Large intestine (tissue), 3 donors: ENCODE data around the gene C3orf20. TPM values are rescaled to one million over a fixed set of nuclear protein-coding genes. Genes with fewer than 3 reads are reported as not detected.

Experiments used
- DNase-seq, 2 donors: peaks; one replicate each; pipeline versions ENCODE4 v3.0.0 to v3.0.0-alpha.2; 2013
- H3K27ac ChIP-seq: one replicate; pipeline ENCODE4 v1.5.1; 2013; ENCODE audit warnings: low read length
- H3K27me3 ChIP-seq: 2 replicates; pipeline ENCODE4 v1.6.1; 2013; ENCODE audit warnings: low read length; ENCODE audit not compliant: control insufficient read depth, insufficient read depth
- H3K36me3 ChIP-seq: 2 replicates; pipeline ENCODE4 v1.6.1; 2013; ENCODE audit warnings: low read length; ENCODE audit not compliant: control insufficient read depth, insufficient read depth
- H3K4me1 ChIP-seq: one replicate; pipeline ENCODE4 v1.6.1; 2013; ENCODE audit warnings: low read length; ENCODE audit not compliant: control insufficient read depth, insufficient read depth
- H3K4me3 ChIP-seq: one replicate; pipeline ENCODE4 v1.5.1; 2013; ENCODE audit warnings: low read length
- H3K9me3 ChIP-seq: one replicate; pipeline ENCODE4 v1.6.1; 2013; ENCODE audit warnings: mild to moderate bottlenecking, low read depth, low read length, moderate library complexity; ENCODE audit not compliant: control insufficient read depth
- WGBS: methylation state at CpG from one replicate; pipeline ENCODE4 v1.1.5; 2013; ENCODE audit warnings: low lambda C conversion rate; ENCODE audit not compliant: insufficient coverage; 5-methylcytosine and 5-hydroxymethylcytosine counted together
- polyA plus RNA-seq: library from polyadenylated mRNA; unstranded; fragments of 120-200 nt; gene quantifications from one replicate; pipeline ENCODE4 v1.2.1, GENCODE V29; 2013

The C3orf20 gene
- polyA plus RNA-seq, 1 donor, result not detected

GRCh38 chr3:14796403-14797077, 121.6 kb downstream of the C3orf20 start:
- no peak for DNase-seq
- Histone ChIP-seq H3K27me3 (no peaks in the 10 kb centered on the region), H3K4me1 (peaks cover 1% of the 10 kb centered on the region), H3K9me3 (no peaks in the 10 kb centered on the region), H3K27ac (no peak overlapping the region), H3K36me3 (no peaks in the 10 kb centered on the region), H3K4me3 (no peak overlapping the region)
- no CpG with 5 or more reads among the region's 14 CpGs for WGBS

DNA sequence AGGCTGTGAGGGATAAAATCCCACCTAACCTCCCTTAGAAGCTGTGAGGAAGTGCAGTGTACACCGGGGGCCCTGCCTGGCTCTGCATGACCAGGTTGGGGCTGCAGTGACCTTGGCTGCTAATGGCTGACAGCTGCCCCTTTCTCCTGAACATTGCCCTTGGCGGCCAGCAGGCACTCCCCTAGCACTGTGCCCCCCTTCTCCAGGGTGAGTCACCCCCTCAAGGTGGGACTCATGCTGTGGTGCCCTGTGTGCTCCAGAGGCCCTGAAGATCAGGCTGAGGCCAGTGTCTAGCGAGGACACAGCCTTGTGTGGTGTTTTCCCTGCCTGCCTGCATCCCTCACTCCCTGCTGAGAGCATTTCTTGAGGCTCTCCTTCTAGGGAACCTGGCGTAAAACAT, 122.8 kb downstream of the C3orf20 start:
- no peak overlapping the region for H3K4me3 ChIP-seq
- no peaks in the 10 kb centered on the region for H3K27me3 ChIP-seq
- H3K4me1 ChIP-seq, result peaks cover 13% of the 10 kb centered on the region
- WGBS, result no CpG with 5 or more reads among the region's 4 CpGs
- no peak for DNase-seq
- no peaks in the 10 kb centered on the region for H3K36me3 ChIP-seq
- H3K9me3 ChIP-seq, result no peaks in the 10 kb centered on the region
- H3K27ac ChIP-seq, result no peak overlapping the region

DNA sequence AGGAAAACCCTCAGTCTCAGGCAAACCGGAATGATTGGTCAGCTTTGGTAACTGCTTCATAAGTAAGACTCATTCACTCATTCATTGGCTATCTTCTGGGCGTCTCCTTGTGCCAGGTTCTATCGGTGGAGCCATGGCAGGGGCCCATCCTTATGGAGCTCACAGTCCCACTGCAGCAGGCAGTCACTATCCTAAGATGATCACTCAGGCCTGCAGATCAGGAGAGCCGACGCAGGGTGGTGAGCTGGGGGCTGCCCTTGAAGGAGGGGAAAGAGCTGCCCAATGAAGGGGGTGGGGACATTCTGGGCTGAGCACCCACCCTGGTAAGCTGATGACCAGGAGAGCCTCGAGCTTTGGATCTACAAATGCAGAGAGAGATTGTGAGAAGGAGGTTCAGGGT, 123.3 kb downstream of the C3orf20 start:
- Histone ChIP-seq H3K36me3 (no peaks in the 10 kb centered on the region), H3K9me3 (no peaks in the 10 kb centered on the region), H3K4me3 (no peak overlapping the region), H3K27ac (no peak overlapping the region), H3K4me1 (peaks cover 18% of the 10 kb centered on the region), H3K27me3 (no peaks in the 10 kb centered on the region)
- no peak for DNase-seq
- WGBS, result no CpG with 5 or more reads among the region's 6 CpGs

- no peak for DNase-seq
- Histone ChIP-seq H3K27me3 (no peaks in the 10 kb centered on the region), H3K27ac (no peak overlapping the region), H3K9me3 (no peaks in the 10 kb centered on the region), H3K36me3 (no peaks in the 10 kb centered on the region), H3K4me3 (no peak overlapping the region), H3K4me1 (peaks cover 26% of the 10 kb centered on the region)
- no CpG with 5 or more reads among the region's 4 CpGs for WGBS
These were observed 124.2 kb downstream of the C3orf20 start for GRCh38 chr3:14799146-14799545.

GRCh38 chr3:14801031-14801430, 126.1 kb downstream of the C3orf20 start:
- Histone ChIP-seq H3K9me3 (no peaks in the 10 kb centered on the region), H3K27me3 (no peaks in the 10 kb centered on the region), H3K27ac (no peak overlapping the region), H3K36me3 (no peaks in the 10 kb centered on the region), H3K4me1 (peaks cover 38% of the 10 kb centered on the region), H3K4me3 (no peak overlapping the region)
- WGBS, result no CpG with 5 or more reads among the region's 9 CpGs
- no peak for DNase-seq

DNA sequence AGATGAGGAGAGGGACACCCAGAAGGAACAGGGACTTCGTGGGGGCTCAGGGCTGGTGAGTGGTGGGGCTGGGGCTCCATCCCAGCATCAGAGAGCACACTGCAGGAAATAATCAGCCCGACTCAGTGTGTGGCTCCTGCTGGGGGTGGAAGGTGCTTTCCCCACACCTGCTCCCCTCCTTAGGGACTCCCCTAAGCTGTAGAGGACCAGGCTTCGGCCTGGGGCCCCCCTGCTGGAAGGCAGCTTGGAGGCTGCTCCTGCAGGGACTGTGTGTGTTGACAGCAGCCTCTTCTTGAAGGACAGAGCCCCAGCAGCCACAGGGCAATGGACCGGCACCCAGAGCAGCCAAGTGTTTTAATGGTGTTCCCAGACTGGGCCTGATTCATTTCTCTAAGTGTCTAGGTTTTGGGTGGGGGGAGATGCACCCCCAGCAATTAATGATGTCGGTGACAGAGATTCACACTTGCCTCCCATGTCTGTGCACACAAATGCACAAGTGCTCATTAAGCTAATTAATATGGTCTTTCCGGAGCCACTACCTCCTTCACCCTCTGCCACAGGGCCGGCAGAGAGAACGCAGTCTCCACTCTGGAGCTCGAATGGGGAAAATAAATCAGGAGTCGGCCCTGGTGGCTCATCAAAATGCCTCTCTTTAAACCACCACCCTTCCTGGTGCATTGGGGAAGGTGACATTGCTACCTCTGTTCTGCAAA, 126.9 kb downstream of the C3orf20 start:
- peaks cover 38% of the 10 kb centered on the region for H3K4me1 ChIP-seq
- no peaks in the 10 kb centered on the region for H3K36me3 ChIP-seq
- H3K27me3 ChIP-seq, result no peaks in the 10 kb centered on the region
- H3K27ac ChIP-seq, result no peak overlapping the region
- H3K4me3 ChIP-seq, result no peak overlapping the region
- WGBS, result no CpG with 5 or more reads among the region's 10 CpGs
- no peak for DNase-seq
- H3K9me3 ChIP-seq, result no peaks in the 10 kb centered on the region

DNA sequence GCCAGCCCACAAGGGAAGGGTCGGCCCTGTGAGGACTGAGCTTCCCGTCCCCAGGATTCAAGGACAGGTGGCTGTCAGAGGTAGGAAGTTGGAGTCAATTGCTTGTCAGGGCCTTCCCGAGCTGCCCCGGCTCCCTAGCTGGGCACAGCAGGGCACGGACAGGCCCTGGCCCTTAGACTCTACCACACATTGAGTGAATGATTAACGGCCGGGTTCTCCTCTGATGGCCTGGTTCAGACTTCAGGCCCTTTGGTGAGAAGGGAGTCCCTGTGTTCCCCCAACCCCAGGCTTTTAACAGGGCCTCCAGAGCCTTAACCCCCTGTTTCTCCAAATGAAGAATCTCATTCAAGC, 127.4 kb downstream of the C3orf20 start:
- H3K4me1 ChIP-seq, result peaks cover 38% of the 10 kb centered on the region
- peak; percentile 40 to 61 for DNase-seq

GRCh38 chr3:14803101-14803980, 128.4 kb downstream of the C3orf20 start:
- peaks cover 38% of the 10 kb centered on the region for H3K4me1 ChIP-seq
- no peaks in the 10 kb centered on the region for H3K36me3 ChIP-seq
- H3K4me3 ChIP-seq, result no peak overlapping the region
- H3K27me3 ChIP-seq, result peaks cover 9% of the 10 kb centered on the region
- peak; percentile 85 to 89 for DNase-seq
- 0% methylated on average over 1 of the region's 13 CpGs for WGBS
- H3K27ac ChIP-seq, result peak overlapping the region; percentile 46
- H3K9me3 ChIP-seq, result no peaks in the 10 kb centered on the region

More for the DNA sequence above, 127.4 kb downstream of the C3orf20 start:
- H3K27ac ChIP-seq, result peak overlapping the region; percentile 8
- no peak overlapping the region for H3K4me3 ChIP-seq
- H3K27me3 ChIP-seq, result no peaks in the 10 kb centered on the region
- no peaks in the 10 kb centered on the region for H3K36me3 ChIP-seq
- no CpG with 5 or more reads among the region's 7 CpGs for WGBS
- no peaks in the 10 kb centered on the region for H3K9me3 ChIP-seq

GRCh38 chr3:14803981-14804834, 129.3 kb downstream of the C3orf20 start:
- no peaks in the 10 kb centered on the region for H3K36me3 ChIP-seq
- H3K9me3 ChIP-seq, result no peaks in the 10 kb centered on the region
- WGBS, result no CpG with 5 or more reads among the region's 12 CpGs
- peak; percentile 33 to 46 for DNase-seq
- peaks cover 38% of the 10 kb centered on the region for H3K4me1 ChIP-seq
- no peak overlapping the region for H3K4me3 ChIP-seq
- H3K27me3 ChIP-seq, result peaks cover 18% of the 10 kb centered on the region
- peak overlapping the region; percentile 69 for H3K27ac ChIP-seq
